Activated T-helper 1 cell treated with anti-CD3 and anti-CD28 coated beads, Interleukin-12 subunit alpha, Interleukin-12 subunit beta, Interleukin-2, Interleukin-4 antibody, amounts not matched to agents 30 ng/mL and 10 ng/mL and 1 ng/mL, durations not matched to agents 14 hours and 24 hours and 36 hours (primary cell): ENCODE data around the gene NEGR1. TPM values are rescaled to one million over a fixed set of nuclear protein-coding genes. Genes with fewer than 3 reads are reported as not detected.

Experiments
- DNase-seq: peaks from one replicate; pipeline ENCODE4 v3.0.0; 2021; ENCODE audit warnings: low spot score
- H3K27ac Mint-ChIP-seq: one replicate; pipeline ENCODE4 v1.8.0; 2021; ENCODE audit warnings: mild to moderate bottlenecking, mixed read lengths
- H3K27me3 Mint-ChIP-seq: one replicate; pipeline ENCODE4 v1.8.0; 2022; ENCODE audit warnings: mild to moderate bottlenecking, moderate library complexity, mixed read lengths; ENCODE audit not compliant: insufficient read depth
- H3K36me3 Mint-ChIP-seq: one replicate; pipeline ENCODE4 v1.8.0; 2021; ENCODE audit warnings: low read depth, mixed read lengths
- H3K4me1 Mint-ChIP-seq: one replicate; pipeline ENCODE4 v1.8.0; 2021; ENCODE audit warnings: low read depth, mixed read lengths
- H3K4me3 Mint-ChIP-seq: one replicate; pipeline ENCODE4 v1.8.0; 2021; ENCODE audit warnings: mild to moderate bottlenecking, moderate library complexity, mixed read lengths
- H3K9me3 Mint-ChIP-seq: one replicate; pipeline ENCODE4 v1.8.0; 2021; ENCODE audit warnings: mixed read lengths
- intact Hi-C: fragments of 100-400 bp; cut with micrococcal nuclease; formaldehyde crosslinking; loops from one replicate; pipeline ENCODE4 v1.15.1; 2024
- total RNA-seq: library from RNA; stranded (reverse); gene quantifications from 2 replicates; pipeline ENCODE4 v1.2.3, GENCODE V29; 2022

The NEGR1 gene
- total RNA-seq, 1 donor from 2014 or later, result not detected

GRCh38 chr1:71695821-71696220 lies 586.5 kb downstream of the NEGR1 start:
- Mint-ChIP-seq H3K4me3 (no peak overlapping the region), H3K9me3 (no peaks in the 10 kb centered on the region), H3K36me3 (no peaks in the 10 kb centered on the region), H3K27me3 (no peaks in the 10 kb centered on the region), H3K27ac (no peak overlapping the region), H3K4me1 (no peaks in the 10 kb centered on the region)
- intact Hi-C loops, result no loop called here
- no peak for DNase-seq

- no peak overlapping the region for H3K4me3 Mint-ChIP-seq
- no peaks in the 10 kb centered on the region for H3K9me3 Mint-ChIP-seq
- H3K36me3 Mint-ChIP-seq, result no peaks in the 10 kb centered on the region
- no peak for DNase-seq
- intact Hi-C loops, result no loop called here
- H3K27me3 Mint-ChIP-seq, result no peaks in the 10 kb centered on the region
- H3K4me1 Mint-ChIP-seq, result no peaks in the 10 kb centered on the region
- no peak overlapping the region for H3K27ac Mint-ChIP-seq
Observed at GRCh38 chr1:71695084-71695483, 587.3 kb downstream of the NEGR1 start.

- no peaks in the 10 kb centered on the region for H3K4me1 Mint-ChIP-seq
- H3K9me3 Mint-ChIP-seq, result no peaks in the 10 kb centered on the region
- H3K4me3 Mint-ChIP-seq, result no peak overlapping the region
- no peak overlapping the region for H3K27ac Mint-ChIP-seq
- H3K36me3 Mint-ChIP-seq, result no peaks in the 10 kb centered on the region
- H3K27me3 Mint-ChIP-seq, result no peaks in the 10 kb centered on the region
- no peak for DNase-seq
- intact Hi-C loops, result no loop called here
Observed at GRCh38 chr1:71693581-71693980, 588.8 kb downstream of the NEGR1 start.

GRCh38 chr1:71689635-71690034 lies 592.7 kb downstream of the NEGR1 start:
- Mint-ChIP-seq H3K36me3 (no peaks in the 10 kb centered on the region), H3K27ac (no peak overlapping the region)
- intact Hi-C loops, result no loop called here

GRCh38 chr1:71687376-71687775 lies 595.0 kb downstream of the NEGR1 start:
- no peak overlapping the region for H3K4me3 Mint-ChIP-seq
- no peaks in the 10 kb centered on the region for H3K27me3 Mint-ChIP-seq
- H3K27ac Mint-ChIP-seq, result no peak overlapping the region
- H3K9me3 Mint-ChIP-seq, result no peaks in the 10 kb centered on the region
- no peak for DNase-seq
- intact Hi-C loops, result no loop called here
- no peaks in the 10 kb centered on the region for H3K36me3 Mint-ChIP-seq
- H3K4me1 Mint-ChIP-seq, result no peaks in the 10 kb centered on the region

More at GRCh38 chr1:71689635-71690034, 592.7 kb downstream of the NEGR1 start:
- Mint-ChIP-seq H3K4me3 (no peak overlapping the region), H3K9me3 (no peaks in the 10 kb centered on the region), H3K27me3 (no peaks in the 10 kb centered on the region), H3K4me1 (no peaks in the 10 kb centered on the region)
- no peak for DNase-seq

GRCh38 chr1:71676979-71677925 lies 605.1 kb downstream of the NEGR1 start:
- Mint-ChIP-seq H3K27ac (no peak overlapping the region), H3K9me3 (no peaks in the 10 kb centered on the region), H3K36me3 (no peaks in the 10 kb centered on the region), H3K4me1 (no peaks in the 10 kb centered on the region), H3K4me3 (no peak overlapping the region), H3K27me3 (no peaks in the 10 kb centered on the region)
- intact Hi-C loops, result no loop called here
- no peak for DNase-seq

GRCh38 chr1:71668065-71668464 lies 614.3 kb downstream of the NEGR1 start:
- intact Hi-C loops, result no loop called here
- no peaks in the 10 kb centered on the region for H3K4me1 Mint-ChIP-seq
- no peaks in the 10 kb centered on the region for H3K36me3 Mint-ChIP-seq
- no peaks in the 10 kb centered on the region for H3K27me3 Mint-ChIP-seq
- no peaks in the 10 kb centered on the region for H3K9me3 Mint-ChIP-seq
- H3K27ac Mint-ChIP-seq, result no peak overlapping the region
- no peak for DNase-seq
- H3K4me3 Mint-ChIP-seq, result no peak overlapping the region

GRCh38 chr1:71667216-71667615 lies 615.1 kb downstream of the NEGR1 start:
- DNase-seq, result no peak
- Mint-ChIP-seq H3K4me3 (no peak overlapping the region), H3K27me3 (no peaks in the 10 kb centered on the region), H3K27ac (no peak overlapping the region), H3K4me1 (no peaks in the 10 kb centered on the region), H3K36me3 (no peaks in the 10 kb centered on the region), H3K9me3 (no peaks in the 10 kb centered on the region)
- intact Hi-C loops, result no loop called here

GRCh38 chr1:71666609-71667008 lies 615.7 kb downstream of the NEGR1 start:
- Mint-ChIP-seq H3K4me3 (no peak overlapping the region), H3K27ac (no peak overlapping the region), H3K4me1 (no peaks in the 10 kb centered on the region), H3K27me3 (no peaks in the 10 kb centered on the region), H3K9me3 (no peaks in the 10 kb centered on the region), H3K36me3 (no peaks in the 10 kb centered on the region)
- DNase-seq, result no peak
- intact Hi-C loops, result no loop called here

GRCh38 chr1:71660411-71660810 lies 621.9 kb downstream of the NEGR1 start:
- Mint-ChIP-seq H3K4me3 (no peak overlapping the region), H3K27ac (no peak overlapping the region)

GRCh38 chr1:71657891-71658679 lies 624.3 kb downstream of the NEGR1 start:
- H3K4me1 Mint-ChIP-seq, result no peaks in the 10 kb centered on the region
- no peaks in the 10 kb centered on the region for H3K36me3 Mint-ChIP-seq
- H3K27ac Mint-ChIP-seq, result no peak overlapping the region
- H3K27me3 Mint-ChIP-seq, result no peaks in the 10 kb centered on the region
- H3K4me3 Mint-ChIP-seq, result no peak overlapping the region
- no peak for DNase-seq
- intact Hi-C loops, result no loop called here
- no peaks in the 10 kb centered on the region for H3K9me3 Mint-ChIP-seq

More at GRCh38 chr1:71660411-71660810, 621.9 kb downstream of the NEGR1 start:
- Mint-ChIP-seq H3K4me1 (no peaks in the 10 kb centered on the region), H3K27me3 (no peaks in the 10 kb centered on the region), H3K36me3 (no peaks in the 10 kb centered on the region), H3K9me3 (no peaks in the 10 kb centered on the region)
- intact Hi-C loops, result no loop called here
- no peak for DNase-seq

GRCh38 chr1:71656902-71657301 lies 625.4 kb downstream of the NEGR1 start:
- no peaks in the 10 kb centered on the region for H3K4me1 Mint-ChIP-seq
- DNase-seq, result no peak
- H3K36me3 Mint-ChIP-seq, result no peaks in the 10 kb centered on the region
- no peak overlapping the region for H3K27ac Mint-ChIP-seq
- no peak overlapping the region for H3K4me3 Mint-ChIP-seq
- no peaks in the 10 kb centered on the region for H3K27me3 Mint-ChIP-seq
- no peaks in the 10 kb centered on the region for H3K9me3 Mint-ChIP-seq
- intact Hi-C loops, result no loop called here

- no peak for DNase-seq
- intact Hi-C loops, result no loop called here
- H3K4me3 Mint-ChIP-seq, result no peak overlapping the region
- no peak overlapping the region for H3K27ac Mint-ChIP-seq
- no peaks in the 10 kb centered on the region for H3K27me3 Mint-ChIP-seq
- no peaks in the 10 kb centered on the region for H3K9me3 Mint-ChIP-seq
- no peaks in the 10 kb centered on the region for H3K4me1 Mint-ChIP-seq
- H3K36me3 Mint-ChIP-seq, result no peaks in the 10 kb centered on the region
Observed at GRCh38 chr1:71655604-71656003, 626.7 kb downstream of the NEGR1 start.
